G401 (cell line): ENCODE data around the gene CACNA1E. TPM values are rescaled to one million over a fixed set of nuclear protein-coding genes. Genes with fewer than 3 reads are reported as not detected.

ENCODE experiments used
- DNase-seq: peaks from one replicate; pipeline ENCODE4 v3.0.0-alpha.2; 2015; ENCODE audit warnings: low spot score
- in situ Hi-C: cut with HindIII; loops from 2 replicates; pipeline ENCODE4 v1.10.0; 2016; ENCODE audit warnings: low sequenced_read_pairs, mixed read lengths
- total RNA-seq: library from RNA; depleted of rRNA; stranded (reverse); fragments of >200 nt; shearing (Covaris generic); gene quantifications from 2 replicates; pipeline ENCODE4 v1.2.3, GENCODE V29; 2014; rRNA removed

CACNA1E gene
- total RNA-seq = not detected in 2 replicates

DNA sequence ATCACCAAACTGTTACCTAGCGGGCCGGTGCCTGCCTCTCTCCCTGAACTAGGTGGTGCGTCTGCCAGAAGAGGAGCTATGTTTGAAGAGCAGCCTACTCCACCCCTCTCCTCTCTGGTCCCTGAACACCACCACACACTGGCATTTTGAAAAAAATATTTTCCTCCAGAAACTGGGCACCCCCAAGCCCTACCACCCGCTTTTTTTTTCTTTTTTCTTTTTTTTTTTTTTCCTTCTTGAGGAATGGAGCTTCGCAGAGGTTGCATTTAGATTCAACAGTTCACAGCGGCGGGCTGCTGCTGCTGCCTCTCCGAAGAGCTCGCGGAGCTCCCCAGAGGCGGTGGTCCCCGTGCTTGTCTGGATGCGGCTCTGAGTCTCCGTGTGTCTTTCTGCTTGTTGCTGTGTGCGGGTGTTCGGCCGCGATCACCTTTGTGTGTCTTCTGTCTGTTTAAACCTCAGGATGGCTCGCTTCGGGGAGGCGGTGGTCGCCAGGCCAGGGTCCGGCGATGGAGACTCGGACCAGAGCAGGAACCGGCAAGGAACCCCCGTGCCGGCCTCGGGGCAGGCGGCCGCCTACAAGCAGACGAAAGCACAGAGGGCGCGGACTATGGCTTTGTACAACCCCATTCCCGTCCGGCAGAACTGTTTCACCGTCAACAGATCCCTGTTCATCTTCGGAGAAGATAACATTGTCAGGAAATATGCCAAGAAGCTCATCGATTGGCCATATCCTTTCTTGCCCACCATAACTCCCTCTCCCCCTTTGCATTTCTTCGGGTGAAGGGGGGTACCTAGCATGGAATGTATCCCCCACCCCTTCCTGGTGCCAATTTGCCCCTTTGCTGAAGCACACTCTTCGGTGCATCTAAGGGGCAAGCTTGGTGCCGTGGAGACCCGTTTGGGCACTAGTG lies at the start of gene CACNA1E:
Gene CACNA1E, plus strand, starts transcription at position 233 of the 911 bp plus-strand sequence. Its CDS starts 228 bp downstream, at position 461.
- DNase-seq = peak; percentile 50
- in situ Hi-C loops = no loop called here

DNA sequence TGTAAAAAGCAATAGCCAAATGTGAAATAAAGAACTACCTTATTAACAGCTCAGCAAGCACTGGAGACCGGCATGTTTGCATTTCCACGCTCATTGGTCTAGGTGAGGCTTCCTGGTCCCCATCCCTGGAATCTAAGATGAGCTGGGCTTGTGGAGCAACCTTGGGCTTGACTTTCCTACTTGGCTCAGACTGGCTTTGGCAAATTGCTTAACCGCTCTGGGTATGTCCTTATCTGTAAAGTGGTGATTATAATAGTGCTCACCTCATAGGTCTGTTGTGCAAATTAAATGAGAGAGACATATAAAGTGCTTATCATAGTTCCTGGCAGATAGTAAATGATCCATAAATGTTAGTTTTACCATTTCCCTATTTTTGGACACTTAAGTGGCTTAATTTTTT lies 49.4 kb upstream of the CACNA1E start:
- in situ Hi-C loops = no loop called here
- no peak for DNase-seq

DNA sequence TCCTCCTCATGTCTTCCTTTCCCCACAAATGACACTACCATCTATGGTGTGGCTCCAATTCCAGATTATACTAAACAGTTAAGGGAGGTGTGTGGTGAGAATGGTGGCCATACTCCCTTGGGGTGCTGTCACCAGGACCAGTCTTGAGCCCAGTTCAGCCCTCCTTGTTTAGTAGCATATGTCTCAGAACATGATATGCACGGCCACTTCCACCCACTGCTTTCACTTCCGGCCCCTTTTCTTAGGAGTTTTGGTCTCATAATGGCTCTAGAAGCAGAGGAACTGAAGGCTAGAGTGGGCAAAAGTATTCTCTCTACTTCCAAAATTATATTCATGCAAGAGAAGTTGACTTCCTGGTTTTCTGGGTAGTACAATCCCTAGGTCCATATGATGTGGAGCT lies 45.3 kb upstream of the CACNA1E start:
- in situ Hi-C loops = no loop called here
- DNase-seq = no peak

DNA sequence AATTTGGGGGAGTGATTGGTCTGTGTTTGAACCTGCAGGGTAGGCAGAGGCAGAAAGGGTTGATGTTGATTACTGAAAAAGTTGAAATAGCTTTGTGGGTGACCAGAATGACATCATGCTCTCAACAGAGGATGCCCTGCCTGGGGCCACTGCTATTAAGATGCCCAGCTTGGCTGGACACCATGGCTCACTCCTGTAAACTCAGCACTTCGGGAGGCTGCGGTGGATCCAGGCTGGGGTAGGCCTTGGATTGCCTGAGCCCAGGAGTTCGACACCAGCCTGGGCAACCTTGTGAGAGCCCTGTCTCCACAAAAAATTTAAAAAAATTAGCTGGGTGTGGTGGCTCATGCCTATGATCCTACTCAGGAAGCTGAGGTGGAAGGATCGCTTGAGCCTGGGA lies 42.8 kb upstream of the CACNA1E start:
- in situ Hi-C loops = no loop called here
- DNase-seq = no peak

DNA sequence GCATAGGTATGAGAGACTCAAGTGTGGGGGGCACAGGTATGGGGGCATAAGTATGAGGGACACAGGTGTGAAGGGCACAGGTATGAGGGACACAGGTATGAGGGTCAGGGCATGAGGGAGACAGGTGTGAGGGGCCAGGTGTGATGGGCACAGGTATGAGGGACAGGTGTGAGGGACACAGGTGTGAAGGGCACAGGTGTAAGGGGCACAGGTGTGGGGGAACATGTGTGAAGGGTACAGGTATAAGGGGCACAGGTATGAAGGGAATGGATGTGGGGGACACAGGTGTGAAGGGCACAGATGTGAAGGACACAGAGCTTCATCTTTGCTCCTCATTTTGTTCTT lies 41.2 kb upstream of the CACNA1E start:
- in situ Hi-C loops = no loop called here
- DNase-seq = no peak

- no peak for DNase-seq
- in situ Hi-C loops = no loop called here
These were observed 40.0 kb upstream of the CACNA1E start for GRCh38 chr1:181443231-181443853.

GRCh38 chr1:181445436-181445835 lies 37.9 kb upstream of the CACNA1E start:
- DNase-seq = no peak
- in situ Hi-C loops = no loop called here

GRCh38 chr1:181448461-181448860 lies 34.9 kb upstream of the CACNA1E start:
- no peak for DNase-seq
- in situ Hi-C loops = no loop called here

DNA sequence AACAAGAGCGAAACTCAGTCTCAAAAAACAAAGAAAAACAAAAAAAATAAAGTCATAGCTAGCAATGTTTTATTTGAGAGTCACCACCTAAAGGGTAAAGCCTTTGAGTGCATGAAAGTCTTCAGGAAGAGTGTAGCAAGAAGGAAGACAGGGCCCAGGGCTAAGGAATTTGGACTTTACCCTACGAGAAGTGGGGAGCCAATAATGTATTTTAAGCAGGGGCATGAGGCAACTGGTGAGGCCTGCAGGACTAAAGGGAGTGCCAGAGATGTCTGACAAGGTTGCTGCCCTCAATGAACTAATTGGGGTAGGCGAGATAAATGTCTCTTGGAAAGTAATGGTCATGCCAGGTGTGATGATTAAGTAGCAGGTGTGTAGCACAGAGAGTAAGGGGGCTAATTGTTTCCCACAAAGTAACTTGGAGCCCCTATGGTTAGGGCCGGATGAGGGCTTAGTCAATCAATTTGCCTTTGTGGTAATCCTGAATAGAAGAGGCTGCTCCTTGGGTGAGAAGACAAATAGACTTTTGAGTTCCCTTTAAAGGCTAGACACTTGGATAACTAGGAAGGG lies 31.6 kb upstream of the CACNA1E start:
- DNase-seq = no peak
- in situ Hi-C loops = no loop called here

DNA sequence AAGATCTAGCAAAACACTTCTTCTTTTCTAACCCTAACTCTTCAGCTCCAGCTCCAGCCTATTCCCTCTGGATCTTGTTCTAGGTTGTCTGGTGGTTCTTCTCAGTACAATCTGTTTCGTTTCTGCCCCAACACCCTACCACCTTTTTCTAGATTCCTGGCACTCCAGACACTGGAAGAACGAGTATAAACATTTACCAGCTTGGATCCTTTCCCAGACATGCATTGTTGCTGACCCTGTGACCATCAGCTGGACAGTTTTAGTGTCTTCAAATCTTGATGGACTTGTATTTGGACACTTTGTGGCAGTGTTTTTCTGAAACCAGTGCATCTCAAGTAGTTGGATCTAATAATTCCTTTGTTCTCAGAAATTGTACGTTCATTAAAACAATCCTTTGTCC lies 30.6 kb upstream of the CACNA1E start:
- no peak for DNase-seq
- in situ Hi-C loops = no loop called here

DNA sequence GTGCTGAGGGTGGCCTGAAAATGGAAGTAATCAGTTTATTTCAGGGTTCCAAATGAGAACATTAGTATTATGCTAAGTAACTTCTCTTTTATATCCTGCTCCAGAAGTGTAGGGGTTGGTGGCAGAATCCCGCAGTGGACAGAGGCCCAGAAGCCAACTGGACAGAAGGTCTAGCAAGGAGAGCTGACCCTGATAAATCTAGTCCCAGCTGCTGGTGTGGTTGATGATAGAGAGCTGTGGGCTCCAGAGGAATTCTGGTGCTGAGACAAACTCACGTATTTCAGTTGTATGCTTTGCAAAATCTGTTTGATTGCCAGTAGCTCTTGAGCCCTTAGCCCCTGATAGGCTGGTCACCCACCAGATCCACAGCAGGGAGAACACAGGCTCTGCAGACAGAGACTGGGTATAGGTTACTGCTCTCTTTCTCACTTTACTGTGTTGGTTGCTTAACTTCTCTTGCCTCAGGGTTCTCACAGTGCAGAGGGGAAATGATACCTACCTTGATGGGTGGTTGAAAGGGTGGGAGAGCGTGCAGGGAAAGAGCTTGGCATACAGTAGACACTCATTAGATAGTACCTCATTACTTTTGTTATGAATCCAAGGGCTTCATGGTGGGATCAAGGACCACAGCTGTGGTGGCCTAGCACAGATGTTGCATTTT lies 29.6 kb upstream of the CACNA1E start:
- DNase-seq = no peak
- in situ Hi-C loops = no loop called here

DNA sequence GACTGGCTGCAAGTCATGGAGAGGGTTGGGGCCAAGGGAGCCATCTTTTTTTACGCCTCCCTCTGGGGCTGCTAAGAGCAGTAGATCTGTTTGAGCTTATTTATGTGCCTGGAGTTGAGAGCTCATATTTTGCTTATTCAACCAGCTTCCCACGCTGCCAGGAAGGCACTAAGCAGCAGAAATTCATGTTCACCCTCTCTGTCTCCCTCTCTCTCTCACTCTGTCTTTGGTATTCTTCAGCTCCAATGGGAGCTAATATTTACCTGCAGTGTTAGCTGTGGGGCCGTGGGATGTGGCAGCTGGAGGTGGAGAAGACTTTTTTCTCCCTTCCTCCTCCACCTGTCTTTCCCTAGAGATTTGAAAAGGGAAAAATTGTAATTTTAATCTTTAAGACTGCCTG lies 26.8 kb upstream of the CACNA1E start:
- in situ Hi-C loops = no loop called here

DNA sequence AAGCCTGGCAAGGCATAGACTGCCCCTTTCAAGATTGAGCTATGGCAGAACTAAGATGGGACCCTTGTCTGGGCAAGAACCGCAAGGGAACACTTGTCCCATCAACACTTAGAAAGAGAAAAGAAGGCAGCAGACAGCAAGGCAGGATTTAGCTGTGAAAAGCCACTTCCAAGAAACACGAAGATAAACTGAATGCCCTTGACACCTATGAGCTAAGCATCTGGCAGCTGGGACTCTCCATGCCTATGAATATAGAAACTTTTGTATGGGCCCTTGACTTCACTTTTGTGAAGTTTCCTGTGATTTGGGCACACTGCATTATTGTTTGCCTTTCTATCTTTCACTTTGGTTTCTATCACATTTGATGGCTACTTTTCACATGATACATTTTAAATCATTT lies 24.9 kb upstream of the CACNA1E start:
- in situ Hi-C loops = no loop called here
- DNase-seq = no peak

More for the DNA sequence above, 26.8 kb upstream of the CACNA1E start:
- DNase-seq = no peak

- in situ Hi-C loops = no loop called here
- no peak for DNase-seq
These were observed 24.2 kb upstream of the CACNA1E start for GRCh38 chr1:181459067-181459466.

- in situ Hi-C loops = no loop called here
- no peak for DNase-seq
These were observed 13.5 kb upstream of the CACNA1E start for GRCh38 chr1:181469829-181470228.

- in situ Hi-C loops = no loop called here
- DNase-seq = no peak
These were observed 7.7 kb upstream of the CACNA1E start for GRCh38 chr1:181475580-181475979.

GRCh38 chr1:181476581-181476980 lies 6.7 kb upstream of the CACNA1E start:
- DNase-seq = no peak
- in situ Hi-C loops = no loop called here

- in situ Hi-C loops = no loop called here
- no peak for DNase-seq
These were observed 5.0 kb upstream of the CACNA1E start for GRCh38 chr1:181478306-181478705.

DNA sequence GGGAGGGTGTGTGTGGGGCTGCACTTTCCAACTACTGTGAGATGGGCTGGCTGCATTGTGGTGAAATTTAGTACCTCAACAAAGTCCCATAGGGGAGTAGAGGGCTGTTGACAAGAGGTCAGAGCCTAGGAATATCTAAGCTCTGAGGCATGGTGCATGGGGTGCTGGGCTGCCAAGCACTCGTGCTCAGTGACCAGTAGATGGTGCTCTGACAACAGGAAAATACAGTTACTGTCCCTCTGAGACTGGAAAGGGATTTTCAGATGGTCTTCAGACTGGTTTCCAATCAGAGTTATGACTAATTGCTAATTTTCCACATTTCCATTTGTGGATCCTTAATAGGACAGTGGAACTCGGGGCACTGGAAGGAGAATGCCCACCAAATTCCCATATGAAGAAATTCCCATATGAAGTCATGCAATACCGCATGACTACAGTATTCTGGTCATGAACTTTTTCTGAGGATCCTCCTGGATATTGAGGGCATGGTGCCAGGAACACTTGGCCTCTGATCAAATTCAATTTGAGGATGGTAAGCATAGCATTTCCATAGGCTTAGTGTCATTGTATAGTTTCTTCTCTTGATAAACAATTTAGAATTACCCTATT lies 4.1 kb upstream of the CACNA1E start:
- peak; percentile 84 for DNase-seq
- in situ Hi-C loops = no loop called here
